ENCODE measurements around the gene KLHL22. TPM values are rescaled to one million over a fixed set of nuclear protein-coding genes. Genes with fewer than 3 reads are reported as not detected.

KLHL22 gene
- total RNA-seq, 2 donors from 2014 or later = 24.0 to 41.1 TPM

- DNase-seq (ENCODE audit: low spot score) (no peak), ATAC-seq (ENCODE audit: insufficient number of reproducible peaks, low FRiP score, low read depth) (no peak)
- Histone ChIP-seq H3K4me1 (ENCODE audit: control insufficient read depth in 1 of 2, low read depth in 2 of 2) (peaks cover 0 to 5% of the 10 kb centered on the region in 2 donors), H3K9me3 (no peaks in the 10 kb centered on the region), H3K36me3 (peaks cover 18% of the 10 kb centered on the region), H3K27me3 (replicated peaks; ENCODE audit: insufficient read depth) (no peaks in the 10 kb centered on the region), H3K4me3 (no peak overlapping the region), H3K27ac (no peak overlapping the region)
- TF ChIP-seq CTCF (IDR thresholded peaks at IDR 0.05) = no peak
Measured at GRCh38 chr22:20463324-20464095, 32.1 kb downstream of the KLHL22 start.

GRCh38 chr22:20459862-20460261, 35.7 kb downstream of the KLHL22 start:
- peaks cover 8% of the 10 kb centered on the region for H3K36me3 ChIP-seq
- DNase-seq (ENCODE audit: low spot score) = no peak

GRCh38 chr22:20459152-20459542, 36.4 kb downstream of the KLHL22 start:
- DNase-seq (ENCODE audit: low spot score) (no peak), ATAC-seq (ENCODE audit: insufficient number of reproducible peaks, low FRiP score, low read depth) (no peak)

More at GRCh38 chr22:20459862-20460261, 35.7 kb downstream of the KLHL22 start:
- H3K4me1 ChIP-seq (ENCODE audit: control insufficient read depth in 1 of 2, low read depth in 2 of 2) = peaks cover 0 to 5% of the 10 kb centered on the region in 2 donors
- no peak overlapping the region for H3K27ac ChIP-seq
- H3K27me3 ChIP-seq (replicated peaks; ENCODE audit: insufficient read depth) = no peaks in the 10 kb centered on the region
- TF ChIP-seq CTCF (IDR thresholded peaks at IDR 0.05) = no peak
- no peak for ATAC-seq (ENCODE audit: insufficient number of reproducible peaks, low FRiP score, low read depth)
- H3K4me3 ChIP-seq = no peak overlapping the region
- no peaks in the 10 kb centered on the region for H3K9me3 ChIP-seq

GRCh38 chr22:20458530-20459151, 37.0 kb downstream of the KLHL22 start:
- no peak overlapping the region for H3K4me3 ChIP-seq
- H3K27ac ChIP-seq = no peak overlapping the region
- no peak for TF ChIP-seq CTCF (IDR thresholded peaks at IDR 0.05)
- H3K27me3 ChIP-seq (replicated peaks; ENCODE audit: insufficient read depth) = no peaks in the 10 kb centered on the region
- no peaks in the 10 kb centered on the region for H3K36me3 ChIP-seq
- ATAC-seq (ENCODE audit: insufficient number of reproducible peaks, low FRiP score, low read depth) = no peak
- H3K9me3 ChIP-seq = no peaks in the 10 kb centered on the region
- peaks cover 0 to 2% of the 10 kb centered on the region in 2 donors for H3K4me1 ChIP-seq (ENCODE audit: control insufficient read depth in 1 of 2, low read depth in 2 of 2)
- DNase-seq (ENCODE audit: low spot score) = no peak

More at GRCh38 chr22:20459152-20459542, 36.4 kb downstream of the KLHL22 start:
- Histone ChIP-seq H3K4me1 (ENCODE audit: control insufficient read depth in 1 of 2, low read depth in 2 of 2) (peaks cover 0 to 5% of the 10 kb centered on the region in 2 donors), H3K27ac (no peak overlapping the region), H3K27me3 (replicated peaks; ENCODE audit: insufficient read depth) (no peaks in the 10 kb centered on the region), H3K9me3 (no peaks in the 10 kb centered on the region), H3K4me3 (no peak overlapping the region), H3K36me3 (peaks cover under 1% of the 10 kb centered on the region)
- no peak for TF ChIP-seq CTCF (IDR thresholded peaks at IDR 0.05)

GRCh38 chr22:20457506-20458240, 37.9 kb downstream of the KLHL22 start:
- no peak overlapping the region for H3K4me3 ChIP-seq
- H3K9me3 ChIP-seq = no peaks in the 10 kb centered on the region
- H3K4me1 ChIP-seq (ENCODE audit: control insufficient read depth in 1 of 2, low read depth in 2 of 2) = no peaks in the 10 kb centered on the region
- DNase-seq (ENCODE audit: low spot score) (no peak), ATAC-seq (ENCODE audit: insufficient number of reproducible peaks, low FRiP score, low read depth) (no peak)
- H3K27me3 ChIP-seq (replicated peaks; ENCODE audit: insufficient read depth) = no peaks in the 10 kb centered on the region
- no peak for TF ChIP-seq CTCF (IDR thresholded peaks at IDR 0.05)
- H3K27ac ChIP-seq = no peak overlapping the region
- H3K36me3 ChIP-seq = no peaks in the 10 kb centered on the region

Data from thoracic aorta (tissue), 2 donors.